ENCODE results near the gene SCUBE1.

DNA sequence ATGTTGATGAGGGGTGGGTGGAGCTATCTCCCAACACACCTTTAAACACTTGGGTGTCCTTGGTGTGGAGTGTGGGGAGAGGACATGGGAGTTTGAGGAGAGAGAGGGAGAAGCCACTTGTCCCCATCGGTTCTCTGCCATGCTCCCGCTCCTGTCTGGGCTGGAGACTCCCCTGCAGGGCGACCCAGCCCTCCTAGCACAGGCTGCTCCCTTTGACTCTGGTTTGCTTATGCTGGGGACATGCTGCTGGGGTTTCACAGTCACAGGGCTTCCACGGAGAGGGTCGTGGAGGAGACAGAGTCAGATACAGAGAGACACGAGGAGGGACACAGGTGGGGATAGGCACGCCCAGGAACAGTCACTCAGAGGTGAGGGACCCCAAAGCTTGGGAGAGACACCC lies 1.6 kb downstream of the SCUBE1 start:
- TF ChIP-seq, protein P1, sequence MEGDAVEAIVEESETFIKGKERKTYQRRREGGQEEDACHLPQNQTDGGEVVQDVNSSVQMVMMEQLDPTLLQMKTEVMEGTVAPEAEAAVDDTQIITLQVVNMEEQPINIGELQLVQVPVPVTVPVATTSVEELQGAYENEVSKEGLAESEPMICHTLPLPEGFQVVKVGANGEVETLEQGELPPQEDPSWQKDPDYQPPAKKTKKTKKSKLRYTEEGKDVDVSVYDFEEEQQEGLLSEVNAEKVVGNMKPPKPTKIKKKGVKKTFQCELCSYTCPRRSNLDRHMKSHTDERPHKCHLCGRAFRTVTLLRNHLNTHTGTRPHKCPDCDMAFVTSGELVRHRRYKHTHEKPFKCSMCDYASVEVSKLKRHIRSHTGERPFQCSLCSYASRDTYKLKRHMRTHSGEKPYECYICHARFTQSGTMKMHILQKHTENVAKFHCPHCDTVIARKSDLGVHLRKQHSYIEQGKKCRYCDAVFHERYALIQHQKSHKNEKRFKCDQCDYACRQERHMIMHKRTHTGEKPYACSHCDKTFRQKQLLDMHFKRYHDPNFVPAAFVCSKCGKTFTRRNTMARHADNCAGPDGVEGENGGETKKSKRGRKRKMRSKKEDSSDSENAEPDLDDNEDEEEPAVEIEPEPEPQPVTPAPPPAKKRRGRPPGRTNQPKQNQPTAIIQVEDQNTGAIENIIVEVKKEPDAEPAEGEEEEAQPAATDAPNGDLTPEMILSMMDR (IDR thresholded peaks at IDR 0.05; ENCODE audit: poor library complexity) = no peak
- no peak for TF ChIP-seq EZH2 (IDR thresholded peaks at IDR 0.05; ENCODE audit: borderline replicate concordance)
